HepG2 (cell line): ENCODE results near the gene CDK11B. TPM values are rescaled to one million over a fixed set of nuclear protein-coding genes. Genes with fewer than 3 reads are reported as not detected.

Experiments used
- AFF4 ChIP-seq: sonication (generic); formaldehyde crosslinking; IDR thresholded peaks from 2 replicates; pipeline ENCODE4 v1.4.0; 2020; ENCODE audit warnings: missing genetic modification reagents
- AGO2 ChIP-seq: fragments of 200-400 bp; formaldehyde crosslinking; optimal IDR thresholded peaks from 2 replicates; pipeline ENCODE3; 2017; ENCODE audit warnings: mild to moderate bottlenecking, low read depth, low read length, moderate library complexity
- CSRNP1 ChIP-seq: sonication (generic); formaldehyde crosslinking; IDR thresholded peaks from 2 replicates; pipeline ENCODE4 v1.8.1; 2023; ENCODE audit warnings: mild to moderate bottlenecking, missing genetic modification reagents
- DPF2 ChIP-seq: sonication (generic); formaldehyde crosslinking; IDR thresholded peaks from 2 replicates; pipeline ENCODE4 v1.4.0; 2020; ENCODE audit warnings: mild to moderate bottlenecking, low read depth, missing genetic modification reagents, borderline replicate concordance
- MNT ChIP-seq: fragments of 450-650 bp; IDR thresholded peaks from 2 replicates; pipeline ENCODE4 v1.6.1; 2016
- POGZ ChIP-seq: sonication (generic); formaldehyde crosslinking; IDR thresholded peaks from 2 replicates; pipeline ENCODE4 v1.4.0; 2020; ENCODE audit warnings: mild to moderate bottlenecking, missing genetic modification reagents
- YEATS4 ChIP-seq: sonication (generic); formaldehyde crosslinking; IDR thresholded peaks from 2 replicates; pipeline ENCODE4 v1.4.0; 2020; ENCODE audit warnings: missing genetic modification reagents, borderline replicate concordance
- ZBTB2 ChIP-seq: sonication (generic); formaldehyde crosslinking; IDR thresholded peaks from 2 replicates; pipeline ENCODE4 v1.8.0; 2022; ENCODE audit warnings: low read depth, missing genetic modification reagents
- ZBTB38 ChIP-seq: sonication (generic); formaldehyde crosslinking; IDR thresholded peaks from 2 replicates; pipeline ENCODE4 v1.5.1; 2020; ENCODE audit warnings: mild to moderate bottlenecking, missing genetic modification reagents
- ZFP91 ChIP-seq: sonication (generic); formaldehyde crosslinking; IDR thresholded peaks from 2 replicates; pipeline ENCODE4 v1.9.0; 2022; ENCODE audit warnings: missing genetic modification reagents, mild to moderate bottlenecking, borderline replicate concordance
- ZFYVE20 ChIP-seq: sonication (generic); formaldehyde crosslinking; IDR thresholded peaks from 2 replicates; pipeline ENCODE4 v1.8.0; 2023; ENCODE audit warnings: low read depth, mild to moderate bottlenecking, moderate library complexity, missing genetic modification reagents, borderline replicate concordance
- ZNF235 ChIP-seq: sonication (generic); formaldehyde crosslinking; IDR thresholded peaks from 2 replicates; pipeline ENCODE4 v1.8.1; 2023; ENCODE audit warnings: mild to moderate bottlenecking, missing genetic modification reagents, borderline replicate concordance
- ZNF256 ChIP-seq: sonication (generic); formaldehyde crosslinking; conservative IDR thresholded peaks from 2 replicates; pipeline ENCODE4 v1.4.0; 2020; ENCODE audit warnings: missing genetic modification reagents
- ZNF83 ChIP-seq: sonication (generic); formaldehyde crosslinking; IDR thresholded peaks from 2 replicates; pipeline ENCODE4 v1.4.0; 2020; ENCODE audit warnings: missing genetic modification reagents, mild to moderate bottlenecking, borderline replicate concordance
- polyA plus RNA-seq, 8 experiments: library from polyadenylated mRNA; depleted of rRNA in 3 of 8; stranded (reverse) in 7 of 8; unstranded in 1 of 8; fragments of >200 nt; fragmentation: Illumina TruSeq in 4 of 8; extraction: Trizol in 4 of 8; gene quantifications; 2 replicates each; pipeline versions ENCODE4 v1.2.1 to v1.2.3, GENCODE V29; 2011 to 2016; ENCODE audit warnings: low read depth in 4 of 8, missing spikeins in 1 of 8, mixed read lengths in 1 of 8; ENCODE audit not compliant: insufficient read depth in 1 of 8
- total RNA-seq, 5 experiments: library from RNA; depleted of rRNA; stranded (reverse); fragments of >200 nt; fragmentation: Illumina TruSeq; extraction: Trizol; gene quantifications; 2 replicates each; pipeline ENCODE4 v1.2.3, GENCODE V29; 2016; ENCODE audit warnings: low read depth in 1 of 5

The CDK11B gene
- total and polyA plus RNA-seq, 2 of the 13 experiments (the other 11 are each of a cell fraction or from before 2014, with no cell fraction given), result 3.6 to 15.1 TPM

- TF ChIP-seq ZFYVE20 (CRISPR knock-in tag) (0 out of 2 replicates have a peak, but pooled peaks have one; percentile 14), ZBTB2 (CRISPR knock-in tag) (peak; percentile 95), ZBTB38 (peak; percentile 89; the same call in 1 of the 2 replicates), MNT (peak; percentile 70), DPF2 (peak; percentile 68; the same call in 1 of the 2 replicates), POGZ (CRISPR knock-in tag) (peak; percentile 27; the same call in 1 of the 2 replicates), ZFP91 (CRISPR knock-in tag) (peak; percentile 84; the same call in 1 of the 2 replicates), AGO2 (peak; percentile 87), ZNF256 (CRISPR knock-in tag) (0 out of 2 replicates have a peak, but pooled peaks have one; percentile 48), AFF4 (CRISPR knock-in tag) (peak; percentile 84; the same call in 1 of the 2 replicates), ZNF83 (CRISPR knock-in tag) (peak; percentile 71; the same call in 1 of the 2 replicates), ZNF235 (CRISPR knock-in tag) (peak; percentile 92), YEATS4 (CRISPR knock-in tag) (peak; percentile 95; the same call in 1 of the 2 replicates), CSRNP1 (CRISPR knock-in tag) (peak; percentile 72; the same call in 1 of the 2 replicates)
Measured at GRCh38 chr1:1615256-1616044, 43.4 kb downstream of the CDK11B start, which contains the start of gene MIB2 (continued).
